Skeletal muscle cell (primary cell): ENCODE measurements around the gene ARHGEF40.

Experiments
- DNase-seq: peaks from one replicate; pipeline ENCODE4 v3.0.0-alpha.2; 2010; ENCODE audit warnings: low read depth
- H3K4me3 ChIP-seq: 2 replicates; pipeline ENCODE4 v1.5.1; 2011; ENCODE audit warnings: low read depth, mild to moderate bottlenecking, control low read depth, low read length, moderate library complexity

The ARHGEF40 gene

DNA sequence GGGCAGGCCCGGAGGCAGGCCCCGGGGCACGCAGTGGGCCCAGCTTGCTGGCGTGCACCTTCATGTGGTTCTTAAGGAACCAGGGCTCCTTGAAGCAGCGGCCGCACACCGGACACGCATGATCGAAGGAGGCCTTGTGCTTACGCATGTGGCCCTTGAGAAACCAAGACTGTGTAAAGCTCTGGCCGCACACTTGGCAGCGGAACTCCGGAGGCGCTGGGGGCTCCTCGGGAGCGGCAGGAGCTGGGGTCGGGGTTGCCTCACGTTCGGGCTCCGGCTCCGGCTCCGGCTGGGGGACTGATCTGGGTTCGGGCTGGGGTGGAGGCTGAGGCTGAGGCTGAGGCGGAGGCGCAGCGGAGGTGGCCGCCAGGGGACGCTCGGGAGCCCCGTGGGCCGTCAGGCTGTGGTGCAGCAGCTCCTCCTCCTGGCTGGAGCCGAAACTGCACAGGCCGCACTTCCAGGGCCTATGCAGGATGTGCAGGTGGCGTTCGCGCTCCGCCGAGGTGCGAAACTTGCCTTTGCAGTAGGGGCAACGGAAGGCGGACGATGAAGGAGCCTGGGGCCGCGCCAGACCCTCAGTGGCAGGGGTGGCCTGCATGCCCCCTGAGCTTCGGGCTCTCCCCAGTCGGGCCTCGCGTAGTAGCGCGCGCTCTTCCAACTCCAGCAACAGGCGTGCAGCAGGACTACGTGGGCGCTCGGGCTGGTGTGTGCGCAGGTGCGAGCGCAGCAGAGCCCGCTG lies 22.3 kb downstream of the ARHGEF40 start:
- no peak overlapping the region for H3K4me3 ChIP-seq
- no peak for DNase-seq

DNA sequence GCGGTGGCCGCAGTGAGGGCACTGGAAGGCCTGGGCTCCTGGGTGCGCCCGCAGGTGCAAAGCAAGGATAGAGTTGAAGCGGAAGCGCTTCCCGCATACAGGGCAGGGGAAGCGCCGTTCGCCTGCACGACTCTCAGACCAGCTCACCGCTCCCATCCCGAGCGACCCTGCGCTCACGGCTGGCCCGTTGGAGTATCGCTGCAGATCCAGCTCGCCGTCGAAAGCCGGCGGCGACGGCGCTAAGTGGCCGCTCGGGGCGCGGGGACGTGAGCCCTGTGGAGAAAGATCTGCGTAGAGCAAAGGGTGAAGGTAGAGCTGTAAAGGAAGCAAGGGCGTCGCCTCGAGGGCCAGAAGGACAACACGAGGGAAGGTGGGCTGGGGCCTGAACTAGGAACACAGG lies 22.9 kb downstream of the ARHGEF40 start:
- no peak overlapping the region for H3K4me3 ChIP-seq
- DNase-seq: no peak

- no peak overlapping the region for H3K4me3 ChIP-seq
Measured at GRCh38 chr14:21093769-21094681, 23.9 kb downstream of the ARHGEF40 start.

DNA sequence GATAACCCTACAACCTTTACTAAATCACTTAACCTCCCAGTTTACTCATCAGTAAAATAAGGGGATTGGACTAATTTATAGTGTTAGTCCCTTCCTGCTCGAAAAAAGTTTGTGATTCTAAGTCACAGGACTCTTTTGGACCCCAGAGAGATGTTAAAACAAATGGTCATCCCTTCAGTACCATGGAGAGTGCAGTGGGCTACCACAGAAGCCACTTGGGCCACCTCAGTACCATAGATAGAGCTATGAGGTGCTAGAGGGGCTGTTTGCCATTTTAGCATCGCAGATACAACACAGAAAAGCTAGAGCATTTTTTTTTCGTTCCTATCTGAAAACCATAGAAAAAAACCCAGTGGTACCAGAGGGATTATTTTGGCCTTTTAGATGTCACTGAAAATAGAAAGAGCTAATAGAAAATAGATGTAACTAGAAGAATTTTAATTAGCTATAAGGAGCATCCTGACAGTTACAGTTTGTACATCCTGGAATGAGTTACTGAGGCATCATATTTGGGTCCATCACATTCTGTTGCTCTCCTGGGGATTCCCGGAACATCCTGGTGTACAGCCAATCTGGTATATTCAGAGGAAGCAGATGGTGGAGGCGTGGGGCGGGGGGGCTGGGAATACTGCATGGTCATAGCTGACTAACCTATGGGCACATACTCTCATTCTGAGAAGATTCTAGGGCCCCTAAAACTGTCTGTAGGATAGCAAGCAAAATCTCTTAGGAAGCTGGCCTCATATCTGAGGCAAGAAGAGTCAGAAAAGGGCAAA lies 25.5 kb downstream of the ARHGEF40 start:
- H3K4me3 ChIP-seq: no peak overlapping the region
- DNase-seq: peak; percentile 19

More at GRCh38 chr14:21093769-21094681, 23.9 kb downstream of the ARHGEF40 start:
- no peak for DNase-seq

- DNase-seq: no peak
- H3K4me3 ChIP-seq: no peak overlapping the region
Measured at GRCh38 chr14:21096438-21096837, 26.3 kb downstream of the ARHGEF40 start.

DNA sequence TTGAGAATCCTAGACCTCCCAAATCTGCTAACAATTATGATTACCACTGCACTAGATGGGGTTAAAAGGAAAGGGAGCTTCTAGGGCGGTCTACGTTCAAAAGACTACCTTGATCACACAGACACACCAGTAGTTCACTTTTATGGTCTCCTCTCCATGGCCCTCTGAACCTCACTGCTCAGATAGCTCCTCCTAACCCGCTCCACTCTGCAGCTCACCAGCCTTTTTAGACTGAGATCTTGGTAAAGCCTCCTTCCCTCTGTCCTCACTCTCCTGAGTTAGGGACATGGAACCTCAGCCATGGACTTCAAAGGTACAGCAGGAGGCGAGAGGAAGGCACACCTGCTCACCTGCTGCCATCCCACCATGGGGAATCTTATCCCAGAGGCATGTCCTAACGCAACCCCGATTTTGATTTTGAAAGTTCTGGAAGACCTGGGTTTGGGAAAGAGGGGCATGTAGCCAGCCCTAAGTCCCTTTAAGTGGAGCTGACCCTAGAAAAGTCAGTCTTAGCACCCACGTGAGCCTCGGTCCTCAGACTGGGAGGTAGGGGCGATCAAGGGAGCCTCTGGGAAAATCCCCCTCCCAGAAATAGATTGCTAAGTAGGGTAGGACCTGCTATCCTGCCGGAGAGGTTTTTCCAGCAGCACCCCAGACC lies 27.0 kb downstream of the ARHGEF40 start:
- peak overlapping the region; percentile 13 for H3K4me3 ChIP-seq
- no peak for DNase-seq

- no peak for DNase-seq
- H3K4me3 ChIP-seq: peak overlapping the region; percentile 13
Measured at GRCh38 chr14:21097636-21098075, 27.6 kb downstream of the ARHGEF40 start.

DNA sequence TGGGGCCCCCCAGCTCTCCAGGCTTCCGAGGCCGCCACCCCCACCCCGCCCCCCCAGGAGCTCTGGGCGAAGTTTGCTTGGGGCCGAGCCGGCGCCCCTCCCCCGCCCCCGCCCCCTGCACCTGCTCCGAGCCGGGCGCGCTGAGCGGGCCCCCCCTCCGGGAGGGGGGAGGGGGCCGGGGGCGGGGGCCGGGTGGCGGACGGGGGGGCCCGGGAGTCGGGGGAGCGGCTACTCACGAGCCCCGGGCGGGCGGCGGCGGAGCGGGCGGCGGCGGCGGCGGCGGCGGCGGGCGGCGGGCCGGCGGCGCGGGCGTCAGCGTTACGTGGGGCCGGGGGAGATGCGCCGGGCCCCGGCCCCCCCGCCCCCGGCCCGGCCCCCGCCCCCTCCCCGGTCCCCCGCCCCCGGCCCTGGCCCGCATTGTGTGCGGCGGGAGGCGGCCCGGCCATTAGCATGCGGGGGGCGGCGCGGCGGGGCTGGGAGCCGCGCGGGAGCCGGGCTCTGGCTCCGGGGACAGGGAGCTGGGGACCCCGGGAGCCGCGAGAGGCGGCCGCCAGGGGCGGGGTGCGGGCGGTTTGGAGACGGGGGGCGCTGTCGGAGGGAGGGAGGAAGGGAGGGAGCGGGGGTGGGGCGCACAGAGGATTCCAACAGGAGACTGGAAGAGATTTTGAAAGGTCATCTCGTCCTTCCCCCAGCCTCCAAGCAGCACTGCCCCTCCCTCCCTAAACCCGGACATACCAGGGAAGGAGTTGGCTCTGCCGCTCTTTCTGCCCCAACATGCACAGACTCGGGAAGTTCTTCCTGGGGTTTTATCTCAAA lies 28.2 kb downstream of the ARHGEF40 start, which contains the start of gene ZNF219:
TSS of gene ZNF219 (minus strand) at position 580 of the 816 bp plus-strand sequence. CDS start 5,064 bp downstream, outside the sequence.
- DNase-seq: no peak

GRCh38 chr14:21098892-21099595 lies 28.9 kb downstream of the ARHGEF40 start:
- H3K4me3 ChIP-seq: peak overlapping the region; percentile 65
- DNase-seq: no peak

More for the DNA sequence above, 28.2 kb downstream of the ARHGEF40 start, which contains the start of gene ZNF219:
- peak within 1 kb of the TSS; percentile 65 for H3K4me3 ChIP-seq

GRCh38 chr14:21099596-21099985 lies 29.5 kb downstream of the ARHGEF40 start:
- no peak for DNase-seq
- H3K4me3 ChIP-seq: no peak overlapping the region

DNA sequence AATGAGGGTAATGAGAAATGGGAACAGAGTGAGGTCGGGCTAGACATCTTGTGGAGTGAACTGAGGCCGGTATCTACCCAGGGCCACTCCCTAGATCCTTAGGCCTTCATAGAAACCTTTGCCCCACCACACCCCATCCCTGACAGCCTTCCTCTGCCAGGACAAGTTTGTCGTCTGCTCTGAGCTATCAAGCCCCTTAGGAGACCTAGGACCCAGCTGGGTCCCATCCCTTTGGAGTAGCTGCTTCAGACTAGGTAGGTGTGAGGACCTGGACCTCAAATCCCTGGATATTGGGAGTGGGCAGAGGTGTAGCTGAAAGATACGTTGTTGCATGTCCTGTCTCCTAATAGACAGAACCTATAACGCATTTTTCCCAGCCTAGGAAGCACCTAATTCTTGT lies 30.8 kb downstream of the ARHGEF40 start, which contains the start of gene TMEM253:
TSS of gene TMEM253 (plus strand) at position 136 of the 400 bp plus-strand sequence. CDS start 278 bp downstream, outside the sequence.
- no peak for DNase-seq
- no peak within 1 kb of the TSS for H3K4me3 ChIP-seq

DNA sequence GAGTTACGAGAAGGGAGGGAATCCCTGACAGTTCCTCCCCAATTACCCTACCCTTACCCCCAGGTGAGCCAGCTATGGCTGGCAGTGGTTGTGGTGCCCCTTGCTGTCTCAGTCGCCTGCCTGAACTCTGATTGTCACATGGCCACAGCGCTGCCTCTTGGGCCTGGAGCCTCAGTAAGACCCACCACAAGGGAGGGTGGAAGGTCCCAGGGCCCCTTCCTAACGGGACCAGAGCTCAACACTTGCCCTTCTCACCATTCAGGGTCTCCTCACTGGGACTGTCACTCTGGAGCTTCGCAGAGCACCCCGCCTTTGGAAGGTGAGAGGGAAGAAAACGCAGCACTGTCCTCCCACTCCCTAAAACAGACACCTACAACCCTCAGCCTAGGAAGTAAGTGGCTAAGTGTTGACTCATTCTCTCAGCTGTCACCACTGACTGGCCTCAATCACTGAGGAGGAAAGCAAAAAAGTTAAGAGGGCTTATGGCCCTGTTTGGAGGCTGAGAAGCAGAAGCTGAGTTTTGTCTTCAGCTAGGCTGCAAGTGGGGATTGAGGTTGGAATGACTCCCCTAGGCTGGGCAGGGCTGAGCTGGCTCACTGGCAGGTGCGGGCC lies 31.8 kb downstream of the ARHGEF40 start:
- DNase-seq: no peak
- H3K4me3 ChIP-seq: no peak overlapping the region

GRCh38 chr14:21102521-21103410 lies 32.7 kb downstream of the ARHGEF40 start:
- peak overlapping the region; percentile 71 for H3K4me3 ChIP-seq
- DNase-seq: no peak

DNA sequence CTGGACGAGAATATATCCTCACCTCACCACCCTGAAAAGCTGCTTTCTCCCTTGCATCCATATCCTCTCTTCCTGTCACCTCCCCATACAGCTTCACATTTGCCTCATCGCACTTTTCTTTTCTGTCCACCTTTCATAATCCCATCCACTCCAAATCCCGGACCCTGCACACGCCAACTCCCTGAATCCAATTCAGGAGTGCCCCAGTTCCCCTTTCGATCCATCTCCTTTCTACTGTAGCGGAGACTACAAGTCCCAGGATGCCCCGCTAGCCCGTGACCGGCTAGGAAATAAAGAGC lies 33.3 kb downstream of the ARHGEF40 start:
- peak overlapping the region; percentile 71 for H3K4me3 ChIP-seq
- DNase-seq: no peak

GRCh38 chr14:21103710-21104447 lies 33.8 kb downstream of the ARHGEF40 start:
- H3K4me3 ChIP-seq: peak overlapping the region; percentile 71
- peak; percentile 87 for DNase-seq
